ENCODE measurements around the gene MYO15B. TPM values are rescaled to one million over a fixed set of nuclear protein-coding genes. Genes with fewer than 3 reads are reported as not detected.

MYO15B gene
- total and polyA plus RNA-seq, 2 donors (not counting 3 experiments of a cell fraction or from before 2014, with no cell fraction given), result 10.2 to 87.8 TPM

DNA sequence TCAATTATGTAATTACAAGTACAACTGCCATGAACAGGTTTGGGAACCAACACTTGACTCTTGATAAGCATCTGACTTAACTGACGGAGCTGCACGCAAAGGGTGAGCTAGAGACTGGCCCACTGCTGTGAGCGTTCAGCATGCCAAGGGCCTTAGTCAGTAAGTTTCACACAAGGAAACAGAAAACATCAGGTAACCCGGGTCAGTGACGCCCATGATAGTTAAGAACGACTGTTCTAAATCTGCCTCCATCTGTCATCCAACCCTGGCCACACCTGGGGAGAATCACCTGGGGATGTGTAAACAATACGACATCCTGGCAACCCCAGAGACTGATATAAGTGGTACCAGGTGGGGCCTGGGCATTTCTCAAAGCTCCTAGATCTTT, 57.9 kb downstream of the MYO15B start:
- TF ChIP-seq POLR2A (IDR thresholded peaks at IDR 0.05; ENCODE audit: low read depth, low read length), result no peak
- TF ChIP-seq GATA2 (IDR thresholded peaks at IDR 0.05; ENCODE audit: insufficient read depth, insufficient read length, low read depth, low read length), result peak; percentile 46
- TF ChIP-seq, protein P1, sequence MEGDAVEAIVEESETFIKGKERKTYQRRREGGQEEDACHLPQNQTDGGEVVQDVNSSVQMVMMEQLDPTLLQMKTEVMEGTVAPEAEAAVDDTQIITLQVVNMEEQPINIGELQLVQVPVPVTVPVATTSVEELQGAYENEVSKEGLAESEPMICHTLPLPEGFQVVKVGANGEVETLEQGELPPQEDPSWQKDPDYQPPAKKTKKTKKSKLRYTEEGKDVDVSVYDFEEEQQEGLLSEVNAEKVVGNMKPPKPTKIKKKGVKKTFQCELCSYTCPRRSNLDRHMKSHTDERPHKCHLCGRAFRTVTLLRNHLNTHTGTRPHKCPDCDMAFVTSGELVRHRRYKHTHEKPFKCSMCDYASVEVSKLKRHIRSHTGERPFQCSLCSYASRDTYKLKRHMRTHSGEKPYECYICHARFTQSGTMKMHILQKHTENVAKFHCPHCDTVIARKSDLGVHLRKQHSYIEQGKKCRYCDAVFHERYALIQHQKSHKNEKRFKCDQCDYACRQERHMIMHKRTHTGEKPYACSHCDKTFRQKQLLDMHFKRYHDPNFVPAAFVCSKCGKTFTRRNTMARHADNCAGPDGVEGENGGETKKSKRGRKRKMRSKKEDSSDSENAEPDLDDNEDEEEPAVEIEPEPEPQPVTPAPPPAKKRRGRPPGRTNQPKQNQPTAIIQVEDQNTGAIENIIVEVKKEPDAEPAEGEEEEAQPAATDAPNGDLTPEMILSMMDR (IDR thresholded peaks at IDR 0.05; ENCODE audit: extremely low read depth in 1 of 2, insufficient read depth in 1 of 2, low read depth in 1 of 2, low read length in 2 of 2), result no peak
- TF ChIP-seq POLR2AphosphoS5 (IDR thresholded peaks at IDR 0.05; ENCODE audit: insufficient read depth, low read depth, low read length), result no peak
- Histone ChIP-seq H3K9ac (replicated peaks; ENCODE audit: extremely low read depth, insufficient read depth, low read length) (peak overlapping the region; percentile 51), H3K9me1 (replicated peaks; ENCODE audit: control insufficient read depth, extremely low read depth, insufficient read depth, low read length) (no peaks in the 10 kb centered on the region), H3K36me3 (ENCODE audit: control insufficient read depth in 2 of 2, extremely low read depth in 1 of 2, insufficient read depth in 2 of 2, low read length in 2 of 2) (peaks cover 3% of the 10 kb centered on the region in 2 experiments), H2AFZ (ENCODE audit: low read depth, low read length) (peak overlapping the region; percentile 48), H3K9me3 (replicated peaks; ENCODE audit: control insufficient read depth, insufficient read depth, low read length) (no peaks in the 10 kb centered on the region), H3K79me2 (ENCODE audit: control insufficient read depth, insufficient read depth, low read length) (no peaks in the 10 kb centered on the region), H3K4me1 (ENCODE audit: control insufficient read depth, extremely low read depth, insufficient read depth, low read length) (peaks cover 16% of the 10 kb centered on the region), H3K4me2 (ENCODE audit: insufficient read depth, low read length) (peak overlapping the region; percentile 34), H3K27ac (ENCODE audit: insufficient read depth, low read depth, low read length) (peak overlapping the region; percentile 88), H3K4me3 (replicated peaks in 1 of 3; ENCODE audit: insufficient read depth in 1 of 3, low read depth in 1 of 3, low read length in 3 of 3) (no peak overlapping the region), H3K27me3 (ENCODE audit: control insufficient read depth in 2 of 2, insufficient read depth in 2 of 2, low read length in 2 of 2) (no peaks in the 10 kb centered on the region), H4K20me1 (replicated peaks; ENCODE audit: control insufficient read depth, extremely low read depth, insufficient read depth, low read length) (no peaks in the 10 kb centered on the region)
- DNase-seq (ENCODE audit: low read depth, low spot score), result peak; percentile 18
- intact Hi-C loops (cut with micrococcal nuclease), result no loop called here
- BruUV-seq (replicated peaks), result TSS peak; percentile 50
- dilution Hi-C loops (cut with MboI; ENCODE audit: extremely low pct_ligation_motif_present, low sequenced_read_pairs), result no loop called here
- ChIA-PET POLR2A (interaction anchor here (2.1 kb wide), 1 partner anchor 12 kb away, joined by 6 read pairs; no protein-coding TSS in a partner anchor), CTCF (interaction anchor here (0.8 to 19.2 kb wide), 8 partner anchors 9 to 108 kb away, joined by 3 to 446 read pairs (median 5); partner anchors contain the start of gene SMIM5)
- no peak for FAIRE-seq
